Measurements from ENCODE around the gene ATP6V1G2. TPM values are rescaled to one million over a fixed set of nuclear protein-coding genes. Genes with fewer than 3 reads are reported as not detected.

The ATP6V1G2 gene
- total and polyA plus RNA-seq, 2 donors, result 2.5 to 3.3 TPM

- no peak for DNase-seq (ENCODE audit: low read depth in 6 of 9, low spot score in 9 of 9)
- H3K27me3 ChIP-seq (ENCODE audit: control insufficient read depth in 2 of 2, insufficient read depth in 1 of 2, low read length in 1 of 2), result no peaks in the 10 kb centered on the region
- peaks cover 29 to 52% of the 10 kb centered on the region in 2 donors for H3K4me1 ChIP-seq (ENCODE audit: control insufficient read depth in 2 of 2, insufficient read depth in 2 of 2, low read length in 2 of 2)
- no peak overlapping the region for H3K27ac ChIP-seq (ENCODE audit: low read depth in 1 of 2, low read length in 1 of 2)
- peaks cover 17 to 20% of the 10 kb centered on the region in 2 donors for H3K36me3 ChIP-seq (ENCODE audit: control insufficient read depth in 2 of 2, insufficient read depth in 2 of 2, low read length in 1 of 2)
- H3K9me3 ChIP-seq (ENCODE audit: control insufficient read depth in 2 of 2, insufficient read depth in 1 of 2, low read length in 1 of 2), result no peaks in the 10 kb centered on the region
- 99% methylated on average over 6 of the region's 6 CpGs for WGBS
- no peak overlapping the region for H3K4me3 ChIP-seq (ENCODE audit: low read length in 2 of 2)
These were observed 2.8 kb downstream of the ATP6V1G2 start for GRCh38 chr6:31543639-31544038.

GRCh38 chr6:31541658-31542521 lies 4.5 kb downstream of the ATP6V1G2 start, which contains the start of gene DDX39B:
Gene DDX39B, minus strand, starts transcription at chr6:31542003. Its CDS starts 1,471 bp downstream, at chr6:31540532.
- WGBS, result under 1% methylated on average over 43 of the region's 43 CpGs
- Histone ChIP-seq H3K4me3 (ENCODE audit: low read length in 2 of 2) (peak within 1 kb of the TSS; percentile 49 to 67), H3K9me3 (ENCODE audit: control insufficient read depth in 2 of 2, insufficient read depth in 1 of 2, low read length in 1 of 2) (no peaks in the 10 kb centered on the region), H3K36me3 (ENCODE audit: control insufficient read depth in 2 of 2, insufficient read depth in 2 of 2, low read length in 1 of 2) (peaks cover 25 to 38% of the 10 kb centered on the region in 2 donors), H3K4me1 (ENCODE audit: control insufficient read depth in 2 of 2, insufficient read depth in 2 of 2, low read length in 2 of 2) (peaks cover 26 to 41% of the 10 kb centered on the region in 2 donors), H3K27ac (ENCODE audit: low read depth in 1 of 2, low read length in 1 of 2) (peak within 1 kb of the TSS; percentile 83 to 92), H3K27me3 (ENCODE audit: control insufficient read depth in 2 of 2, insufficient read depth in 1 of 2, low read length in 1 of 2) (no peaks in the 10 kb centered on the region)
- DNase-seq (ENCODE audit: low read depth in 6 of 9, low spot score in 9 of 9), result peak; percentile 93 to 99 (median 96)

GRCh38 chr6:31541059-31541657 lies 5.2 kb downstream of the ATP6V1G2 start:
- Histone ChIP-seq H3K9me3 (ENCODE audit: control insufficient read depth in 2 of 2, insufficient read depth in 1 of 2, low read length in 1 of 2) (no peaks in the 10 kb centered on the region), H3K4me1 (ENCODE audit: control insufficient read depth in 2 of 2, insufficient read depth in 2 of 2, low read length in 2 of 2) (peaks cover 26 to 34% of the 10 kb centered on the region in 2 donors), H3K4me3 (ENCODE audit: low read length in 2 of 2) (peak overlapping the region; percentile 49 to 67), H3K27me3 (ENCODE audit: control insufficient read depth in 2 of 2, insufficient read depth in 1 of 2, low read length in 1 of 2) (no peaks in the 10 kb centered on the region), H3K27ac (ENCODE audit: low read depth in 1 of 2, low read length in 1 of 2) (peak overlapping the region; percentile 83 to 92), H3K36me3 (ENCODE audit: control insufficient read depth in 2 of 2, insufficient read depth in 2 of 2, low read length in 1 of 2) (peaks cover 32 to 45% of the 10 kb centered on the region in 2 donors)
- under 1% methylated on average over 21 of the region's 21 CpGs for WGBS
- DNase-seq (ENCODE audit: low read depth in 6 of 9, low spot score in 9 of 9), result peak in 5 of 9 donors; percentile 38 to 72 (median 45)

- DNase-seq (ENCODE audit: low read depth in 6 of 9, low spot score in 9 of 9), result no peak
- Histone ChIP-seq H3K36me3 (ENCODE audit: control insufficient read depth in 2 of 2, insufficient read depth in 2 of 2, low read length in 1 of 2) (peaks cover 37 to 50% of the 10 kb centered on the region in 2 donors), H3K4me3 (ENCODE audit: low read length in 2 of 2) (peak overlapping the region; percentile 49 to 67), H3K9me3 (ENCODE audit: control insufficient read depth in 2 of 2, insufficient read depth in 1 of 2, low read length in 1 of 2) (no peaks in the 10 kb centered on the region), H3K27ac (ENCODE audit: low read depth in 1 of 2, low read length in 1 of 2) (peak overlapping the region in 1 of 2 donors; percentile 92), H3K27me3 (ENCODE audit: control insufficient read depth in 2 of 2, insufficient read depth in 1 of 2, low read length in 1 of 2) (no peaks in the 10 kb centered on the region), H3K4me1 (ENCODE audit: control insufficient read depth in 2 of 2, insufficient read depth in 2 of 2, low read length in 2 of 2) (peaks cover 26 to 30% of the 10 kb centered on the region in 2 donors)
- WGBS, result 25% methylated on average over 4 of the region's 4 CpGs
These were observed 5.8 kb downstream of the ATP6V1G2 start for GRCh38 chr6:31540640-31541039.

DNA sequence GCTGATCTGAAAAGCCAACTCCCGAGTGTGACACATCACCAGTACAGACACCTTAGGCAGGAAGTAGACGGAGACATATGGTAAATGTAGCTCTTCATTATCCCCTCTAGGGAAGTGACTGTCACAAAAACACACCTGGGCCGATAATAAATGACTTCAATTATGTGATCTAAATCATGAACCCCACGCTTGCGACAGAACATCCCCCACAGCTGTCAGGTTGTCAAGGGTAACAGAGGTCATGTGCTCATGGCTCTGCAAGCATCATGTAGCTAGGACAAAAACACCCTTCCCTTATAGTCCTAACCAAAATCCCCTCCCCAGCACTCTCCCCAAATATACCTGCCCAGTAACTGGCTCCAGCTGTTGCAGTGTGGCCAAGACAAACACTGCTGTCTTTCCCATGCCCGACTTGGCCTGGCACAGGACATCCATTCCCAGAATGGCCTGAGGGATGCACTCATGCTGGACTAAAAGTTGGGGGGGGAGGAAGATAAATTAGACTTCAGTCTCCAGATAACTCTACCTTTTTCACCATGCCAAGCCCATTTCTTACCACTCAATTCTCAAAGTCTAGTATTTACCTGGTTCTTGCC lies 7.5 kb downstream of the ATP6V1G2 start:
- Histone ChIP-seq H3K4me1 (ENCODE audit: control insufficient read depth in 2 of 2, insufficient read depth in 2 of 2, low read length in 2 of 2) (peaks cover 26 to 30% of the 10 kb centered on the region in 2 donors), H3K4me3 (ENCODE audit: low read length in 2 of 2) (no peak overlapping the region), H3K9me3 (ENCODE audit: control insufficient read depth in 2 of 2, insufficient read depth in 1 of 2, low read length in 1 of 2) (no peaks in the 10 kb centered on the region), H3K36me3 (ENCODE audit: control insufficient read depth in 2 of 2, insufficient read depth in 2 of 2, low read length in 1 of 2) (peaks cover 55 to 68% of the 10 kb centered on the region in 2 donors), H3K27ac (ENCODE audit: low read depth in 1 of 2, low read length in 1 of 2) (no peak overlapping the region), H3K27me3 (ENCODE audit: control insufficient read depth in 2 of 2, insufficient read depth in 1 of 2, low read length in 1 of 2) (no peaks in the 10 kb centered on the region)
- DNase-seq (ENCODE audit: low read depth in 6 of 9, low spot score in 9 of 9), result no peak
- WGBS, result 81% methylated on average over 6 of the region's 6 CpGs

DNA sequence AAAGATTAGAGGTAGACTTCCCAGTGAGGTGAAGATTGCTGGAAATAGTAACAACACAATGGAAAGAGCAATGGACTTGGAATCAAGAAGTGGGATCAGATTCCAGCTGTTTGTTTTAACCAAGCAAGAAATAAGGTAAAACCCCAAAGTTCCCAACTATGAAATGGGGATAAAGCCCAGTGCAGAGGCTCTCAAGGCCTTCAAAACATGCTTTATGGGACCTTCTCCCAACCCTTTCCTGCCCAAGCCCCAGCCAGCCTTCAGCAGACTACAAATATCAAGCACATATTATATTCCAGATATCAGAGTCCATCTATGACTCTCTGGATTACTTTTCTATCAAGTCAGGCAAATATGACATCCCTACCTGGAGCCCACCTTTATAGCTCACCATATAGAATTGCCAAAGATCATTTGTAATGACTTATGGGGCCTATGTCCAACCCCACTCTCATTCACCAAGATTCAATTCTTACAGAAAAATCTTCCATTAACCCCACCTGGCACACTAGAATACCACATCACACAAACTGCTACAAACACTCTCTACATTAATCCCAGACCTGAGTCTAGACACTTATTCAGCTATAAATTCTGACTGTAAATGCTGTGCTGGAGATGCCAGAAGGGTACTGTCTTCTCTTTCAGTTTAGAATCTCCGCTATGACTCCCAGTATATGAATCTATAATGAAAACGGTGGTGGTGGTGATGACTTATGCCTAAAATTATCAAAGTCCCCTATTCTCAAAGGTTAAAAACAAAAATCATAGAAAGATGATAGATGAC lies 10.7 kb downstream of the ATP6V1G2 start:
- no peaks in the 10 kb centered on the region for H3K9me3 ChIP-seq (ENCODE audit: control insufficient read depth in 2 of 2, insufficient read depth in 1 of 2, low read length in 1 of 2)
- H3K27me3 ChIP-seq (ENCODE audit: control insufficient read depth in 2 of 2, insufficient read depth in 1 of 2, low read length in 1 of 2), result no peaks in the 10 kb centered on the region
- H3K27ac ChIP-seq (ENCODE audit: low read depth in 1 of 2, low read length in 1 of 2), result no peak overlapping the region
- no peak for DNase-seq (ENCODE audit: low read depth in 6 of 9, low spot score in 9 of 9)
- peaks cover 20 to 23% of the 10 kb centered on the region in 2 donors for H3K4me1 ChIP-seq (ENCODE audit: control insufficient read depth in 2 of 2, insufficient read depth in 2 of 2, low read length in 2 of 2)
- H3K36me3 ChIP-seq (ENCODE audit: control insufficient read depth in 2 of 2, insufficient read depth in 2 of 2, low read length in 1 of 2), result peaks cover 85 to 100% of the 10 kb centered on the region in 2 donors
- no peak overlapping the region for H3K4me3 ChIP-seq (ENCODE audit: low read length in 2 of 2)
- WGBS, result 48% methylated on average over 2 of the region's 2 CpGs

GRCh38 chr6:31534521-31535040 lies 11.8 kb downstream of the ATP6V1G2 start:
- no peak overlapping the region for H3K27ac ChIP-seq (ENCODE audit: low read depth in 1 of 2, low read length in 1 of 2)
- 94% methylated on average over 24 of the region's 24 CpGs for WGBS

DNA sequence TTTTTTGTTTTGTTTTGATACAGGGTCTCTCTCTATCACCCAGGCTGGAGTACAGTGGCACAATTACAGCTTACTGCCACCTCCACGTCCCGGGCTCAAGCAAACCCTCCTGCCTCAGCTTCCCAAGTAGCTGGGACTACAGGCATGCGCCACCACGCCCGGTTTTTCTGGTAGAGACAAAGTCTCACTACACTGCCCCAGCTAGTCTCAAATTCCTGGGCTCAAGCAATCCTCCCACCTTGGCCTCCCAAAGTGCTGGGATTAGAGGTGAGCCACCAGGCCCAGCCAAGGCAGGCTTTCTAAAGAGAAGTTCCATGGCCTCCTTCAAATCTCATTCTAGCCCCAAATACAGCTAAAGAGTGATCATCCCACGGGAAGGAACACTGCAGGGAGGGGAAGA lies 12.4 kb downstream of the ATP6V1G2 start:
- Histone ChIP-seq H3K4me3 (ENCODE audit: low read length in 2 of 2) (no peak overlapping the region), H3K4me1 (ENCODE audit: control insufficient read depth in 2 of 2, insufficient read depth in 2 of 2, low read length in 2 of 2) (peaks cover 5 to 6% of the 10 kb centered on the region in 2 donors), H3K36me3 (ENCODE audit: control insufficient read depth in 2 of 2, insufficient read depth in 2 of 2, low read length in 1 of 2) (peaks cover 87 to 98% of the 10 kb centered on the region in 2 donors), H3K27ac (ENCODE audit: low read depth in 1 of 2, low read length in 1 of 2) (no peak overlapping the region), H3K9me3 (ENCODE audit: control insufficient read depth in 2 of 2, insufficient read depth in 1 of 2, low read length in 1 of 2) (no peaks in the 10 kb centered on the region), H3K27me3 (ENCODE audit: control insufficient read depth in 2 of 2, insufficient read depth in 1 of 2, low read length in 1 of 2) (no peaks in the 10 kb centered on the region)
- no peak for DNase-seq (ENCODE audit: low read depth in 6 of 9, low spot score in 9 of 9)
- WGBS, result 96% methylated on average over 6 of the region's 6 CpGs

More at GRCh38 chr6:31534521-31535040, 11.8 kb downstream of the ATP6V1G2 start:
- peaks cover 89 to 99% of the 10 kb centered on the region in 2 donors for H3K36me3 ChIP-seq (ENCODE audit: control insufficient read depth in 2 of 2, insufficient read depth in 2 of 2, low read length in 1 of 2)
- peaks cover 10 to 11% of the 10 kb centered on the region in 2 donors for H3K4me1 ChIP-seq (ENCODE audit: control insufficient read depth in 2 of 2, insufficient read depth in 2 of 2, low read length in 2 of 2)
- DNase-seq (ENCODE audit: low read depth in 6 of 9, low spot score in 9 of 9), result no peak
- H3K27me3 ChIP-seq (ENCODE audit: control insufficient read depth in 2 of 2, insufficient read depth in 1 of 2, low read length in 1 of 2), result no peaks in the 10 kb centered on the region
- no peak overlapping the region for H3K4me3 ChIP-seq (ENCODE audit: low read length in 2 of 2)
- no peaks in the 10 kb centered on the region for H3K9me3 ChIP-seq (ENCODE audit: control insufficient read depth in 2 of 2, insufficient read depth in 1 of 2, low read length in 1 of 2)

Measured in thymus (tissue), 11 donors.